Liver (tissue), 3 donors: Measurements from ENCODE around the gene UGT1A8.
"Not testable (repeated sequence)": the region's sequence is repeated elsewhere in the genome, so short reads cannot be mapped to it uniquely, and the experiment has no call there.

ENCODE experiments used
- ATF3 ChIP-seq: IDR thresholded peaks from 2 replicates; pipeline ENCODE4 v1.6.1; 2016; ENCODE audit warnings: antibody characterized with exemption
- CTCF ChIP-seq: fragments of 150-350 bp; IDR thresholded peaks from 2 replicates; pipeline ENCODE4 v1.5.1; 2017; ENCODE audit warnings: improper control_type of control experiment, low read depth, low read length; ENCODE audit not compliant: missing input control
- EGR1 ChIP-seq, 2 donors: IDR thresholded peaks; 2 replicates each; pipeline ENCODE4 v1.6.1; 2016 to 2018; ENCODE audit warnings: antibody characterized with exemption in 2 of 2, low read depth in 2 of 2
- FOXA1 ChIP-seq: IDR thresholded peaks from 2 replicates; pipeline ENCODE4 v1.6.1; 2016; ENCODE audit warnings: antibody characterized with exemption
- HNF4G ChIP-seq: IDR thresholded peaks from 2 replicates; pipeline ENCODE4 v1.6.1; 2016; ENCODE audit warnings: antibody characterized with exemption
- JUND ChIP-seq, 2 donors: IDR thresholded peaks; 2 replicates each; pipeline ENCODE4 v1.6.1; 2016; ENCODE audit warnings: antibody characterized with exemption in 2 of 2
- MAX ChIP-seq: IDR thresholded peaks from 2 replicates; pipeline ENCODE4 v1.6.1; 2016; ENCODE audit warnings: antibody characterized with exemption
- RXRA ChIP-seq, 2 donors: IDR thresholded peaks; 2 replicates each; pipeline ENCODE4 v1.6.1; 2017 to 2018; ENCODE audit warnings: antibody characterized with exemption in 2 of 2, mild to moderate bottlenecking in 1 of 2
- SP1 ChIP-seq: IDR thresholded peaks from 2 replicates; pipeline ENCODE4 v1.6.1; 2018; ENCODE audit warnings: antibody characterized with exemption, mild to moderate bottlenecking
- TAF1 ChIP-seq: conservative IDR thresholded peaks from 2 replicates; pipeline ENCODE4 v1.6.1; 2016; ENCODE audit warnings: antibody characterized with exemption, mild to moderate bottlenecking
- YY1 ChIP-seq: IDR thresholded peaks from 2 replicates; pipeline ENCODE4 v1.6.1; 2016; ENCODE audit warnings: antibody characterized with exemption, mild to moderate bottlenecking
- TF ChIP-seq, protein P1 (sequence below): IDR thresholded peaks from 2 replicates; pipeline ENCODE4 v1.6.1; 2016; ENCODE audit warnings: antibody characterized with exemption, mild to moderate bottlenecking
- TF ChIP-seq, protein P2 (sequence below): IDR thresholded peaks from 2 replicates; pipeline ENCODE4 v1.6.1; 2016; ENCODE audit warnings: antibody characterized with exemption
- donor health status: healthy.
- donor health status: healthy.

DNA sequence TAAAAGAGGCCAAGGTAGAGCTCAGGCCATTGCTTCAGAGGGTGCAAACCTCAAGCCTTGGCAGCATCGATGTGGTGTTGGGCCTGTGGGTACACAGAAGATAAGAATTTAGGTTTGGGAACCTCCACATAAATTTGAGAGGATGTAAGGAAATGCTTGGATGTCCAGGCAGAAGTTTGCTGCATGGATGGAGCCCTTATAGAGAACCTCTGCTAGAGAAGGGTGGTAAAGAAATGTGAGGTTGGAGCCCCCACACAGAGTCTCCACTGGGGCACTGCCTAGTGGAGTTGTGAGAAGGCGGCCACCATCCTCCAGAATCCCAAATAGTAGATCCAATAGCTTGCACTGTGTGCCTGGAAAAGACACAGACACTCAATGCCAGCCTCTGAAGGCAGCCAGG, 133.3 kb downstream of the UGT1A8 start:
- TF ChIP-seq CTCF; MAX; HNF4G; EGR1 (IDR thresholded peaks at IDR 0.05; ENCODE audit: low read depth in 2 of 2); TAF1; ATF3; YY1; JUND (IDR thresholded peaks at IDR 0.05); FOXA1; RXRA (IDR thresholded peaks at IDR 0.05); SP1: not testable (repeated sequence)
- TF ChIP-seq, protein P1, sequence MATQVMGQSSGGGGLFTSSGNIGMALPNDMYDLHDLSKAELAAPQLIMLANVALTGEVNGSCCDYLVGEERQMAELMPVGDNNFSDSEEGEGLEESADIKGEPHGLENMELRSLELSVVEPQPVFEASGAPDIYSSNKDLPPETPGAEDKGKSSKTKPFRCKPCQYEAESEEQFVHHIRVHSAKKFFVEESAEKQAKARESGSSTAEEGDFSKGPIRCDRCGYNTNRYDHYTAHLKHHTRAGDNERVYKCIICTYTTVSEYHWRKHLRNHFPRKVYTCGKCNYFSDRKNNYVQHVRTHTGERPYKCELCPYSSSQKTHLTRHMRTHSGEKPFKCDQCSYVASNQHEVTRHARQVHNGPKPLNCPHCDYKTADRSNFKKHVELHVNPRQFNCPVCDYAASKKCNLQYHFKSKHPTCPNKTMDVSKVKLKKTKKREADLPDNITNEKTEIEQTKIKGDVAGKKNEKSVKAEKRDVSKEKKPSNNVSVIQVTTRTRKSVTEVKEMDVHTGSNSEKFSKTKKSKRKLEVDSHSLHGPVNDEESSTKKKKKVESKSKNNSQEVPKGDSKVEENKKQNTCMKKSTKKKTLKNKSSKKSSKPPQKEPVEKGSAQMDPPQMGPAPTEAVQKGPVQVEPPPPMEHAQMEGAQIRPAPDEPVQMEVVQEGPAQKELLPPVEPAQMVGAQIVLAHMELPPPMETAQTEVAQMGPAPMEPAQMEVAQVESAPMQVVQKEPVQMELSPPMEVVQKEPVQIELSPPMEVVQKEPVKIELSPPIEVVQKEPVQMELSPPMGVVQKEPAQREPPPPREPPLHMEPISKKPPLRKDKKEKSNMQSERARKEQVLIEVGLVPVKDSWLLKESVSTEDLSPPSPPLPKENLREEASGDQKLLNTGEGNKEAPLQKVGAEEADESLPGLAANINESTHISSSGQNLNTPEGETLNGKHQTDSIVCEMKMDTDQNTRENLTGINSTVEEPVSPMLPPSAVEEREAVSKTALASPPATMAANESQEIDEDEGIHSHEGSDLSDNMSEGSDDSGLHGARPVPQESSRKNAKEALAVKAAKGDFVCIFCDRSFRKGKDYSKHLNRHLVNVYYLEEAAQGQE, result not testable (repeated sequence)
- TF ChIP-seq, protein P2, sequence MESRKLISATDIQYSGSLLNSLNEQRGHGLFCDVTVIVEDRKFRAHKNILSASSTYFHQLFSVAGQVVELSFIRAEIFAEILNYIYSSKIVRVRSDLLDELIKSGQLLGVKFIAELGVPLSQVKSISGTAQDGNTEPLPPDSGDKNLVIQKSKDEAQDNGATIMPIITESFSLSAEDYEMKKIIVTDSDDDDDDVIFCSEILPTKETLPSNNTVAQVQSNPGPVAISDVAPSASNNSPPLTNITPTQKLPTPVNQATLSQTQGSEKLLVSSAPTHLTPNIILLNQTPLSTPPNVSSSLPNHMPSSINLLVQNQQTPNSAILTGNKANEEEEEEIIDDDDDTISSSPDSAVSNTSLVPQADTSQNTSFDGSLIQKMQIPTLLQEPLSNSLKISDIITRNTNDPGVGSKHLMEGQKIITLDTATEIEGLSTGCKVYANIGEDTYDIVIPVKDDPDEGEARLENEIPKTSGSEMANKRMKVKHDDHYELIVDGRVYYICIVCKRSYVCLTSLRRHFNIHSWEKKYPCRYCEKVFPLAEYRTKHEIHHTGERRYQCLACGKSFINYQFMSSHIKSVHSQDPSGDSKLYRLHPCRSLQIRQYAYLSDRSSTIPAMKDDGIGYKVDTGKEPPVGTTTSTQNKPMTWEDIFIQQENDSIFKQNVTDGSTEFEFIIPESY, result not testable (repeated sequence)
